Measurements from ENCODE around the gene IGSF11.
A peak's percentile ranks its signal among the peaks of the same experiment; 100 is the strongest.

The IGSF11 gene

DNA sequence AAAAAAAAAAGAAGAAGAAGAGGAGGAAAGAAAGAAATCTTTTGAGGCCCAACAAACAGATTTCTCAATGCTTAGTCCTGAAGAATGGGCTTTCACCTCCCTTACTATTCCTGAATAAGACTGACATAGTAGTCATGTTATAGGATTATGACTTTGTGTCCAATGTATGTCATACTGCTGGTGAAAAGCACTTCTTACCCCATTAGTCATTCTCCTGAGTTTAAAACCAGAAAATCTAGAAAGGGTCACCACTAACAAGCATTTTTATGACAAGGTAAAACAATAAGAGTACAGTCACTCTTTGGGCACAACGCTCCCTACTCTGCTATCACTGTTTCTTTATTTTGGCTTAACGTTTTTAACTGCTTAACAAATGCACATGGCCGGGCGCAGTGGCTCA lies 88.2 kb downstream of the IGSF11 start:
- no peak for DNase-seq

GRCh38 chr3:118945834-118946233 lies 88.8 kb downstream of the IGSF11 start:
- no peak for DNase-seq

DNA sequence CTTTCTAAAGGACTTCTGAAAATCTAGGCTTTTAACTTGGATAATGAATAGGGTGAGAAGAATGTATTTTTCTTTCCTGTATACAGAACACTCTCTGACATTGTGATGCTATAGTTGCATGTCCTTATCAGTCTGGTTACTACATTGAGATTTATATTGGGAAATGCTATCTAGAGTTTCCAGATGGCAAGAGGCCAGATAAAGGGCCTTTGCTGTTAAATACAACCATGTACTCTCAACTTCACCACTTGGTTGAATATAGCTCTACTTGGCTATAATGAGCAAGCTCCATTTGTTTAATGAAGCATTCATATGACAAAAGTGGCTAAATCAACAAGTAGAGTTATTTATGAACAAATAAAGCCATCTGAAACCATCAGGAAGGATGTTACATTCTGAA lies 91.0 kb downstream of the IGSF11 start:
- no peak for DNase-seq

DNA sequence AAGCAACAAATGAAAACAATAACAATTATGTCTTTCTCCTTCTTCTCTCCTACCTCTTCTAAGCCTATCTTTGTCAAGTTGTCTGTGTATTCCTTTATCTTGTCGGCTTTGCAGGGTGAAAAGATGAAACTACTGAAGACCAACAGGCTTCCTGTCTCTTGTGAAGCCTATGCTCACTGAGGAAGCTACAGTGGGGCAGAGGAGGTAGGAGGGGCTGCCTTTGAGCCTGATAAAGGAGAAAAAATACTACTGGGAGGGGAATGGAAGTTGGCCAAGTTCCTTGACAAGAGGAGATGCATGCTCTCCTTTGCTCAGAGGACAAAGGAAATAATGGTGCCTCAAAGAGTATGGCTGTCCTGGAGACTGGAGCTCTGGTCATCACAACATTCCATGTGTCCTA lies 92.0 kb downstream of the IGSF11 start:
- DNase-seq: no peak

GRCh38 chr3:118942195-118942594 lies 92.5 kb downstream of the IGSF11 start:
- DNase-seq: no peak

GRCh38 chr3:118941236-118941635 lies 93.4 kb downstream of the IGSF11 start:
- no peak for DNase-seq

DNA sequence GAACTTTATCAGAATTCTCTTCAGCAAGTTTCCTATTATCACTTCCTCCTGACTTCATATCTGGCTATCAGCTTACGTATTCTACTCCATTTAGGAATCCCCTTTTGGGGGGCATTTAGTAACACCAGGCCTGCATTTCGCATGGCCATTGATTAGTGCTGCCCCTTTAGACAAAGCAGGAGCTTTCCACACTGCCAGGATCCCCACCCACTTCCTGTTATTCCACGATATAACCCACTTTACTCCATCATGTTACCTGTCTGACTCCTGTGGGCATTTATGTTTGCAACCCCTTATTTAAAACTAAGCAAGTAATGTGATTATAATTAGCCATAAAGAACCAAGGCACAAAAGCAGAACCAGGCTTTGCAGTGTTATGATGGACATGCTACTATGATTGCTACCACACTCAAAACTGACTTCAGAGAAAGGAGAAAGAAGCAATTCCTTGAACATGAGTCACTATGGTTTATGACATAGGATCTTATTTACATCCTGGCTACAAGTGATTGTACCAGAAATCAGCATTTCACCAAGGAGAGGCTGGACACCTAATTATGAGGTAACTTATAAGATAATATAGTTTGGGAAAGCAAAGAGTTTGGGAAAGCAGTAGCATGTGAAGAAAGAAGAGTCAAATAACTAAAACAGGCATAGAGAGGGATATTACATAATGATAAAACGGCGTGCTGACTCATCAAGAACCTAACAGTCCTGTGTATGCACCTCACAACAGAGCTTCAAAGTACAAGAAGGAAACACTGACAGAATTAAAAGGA lies 96.3 kb downstream of the IGSF11 start:
- DNase-seq: no peak

DNA sequence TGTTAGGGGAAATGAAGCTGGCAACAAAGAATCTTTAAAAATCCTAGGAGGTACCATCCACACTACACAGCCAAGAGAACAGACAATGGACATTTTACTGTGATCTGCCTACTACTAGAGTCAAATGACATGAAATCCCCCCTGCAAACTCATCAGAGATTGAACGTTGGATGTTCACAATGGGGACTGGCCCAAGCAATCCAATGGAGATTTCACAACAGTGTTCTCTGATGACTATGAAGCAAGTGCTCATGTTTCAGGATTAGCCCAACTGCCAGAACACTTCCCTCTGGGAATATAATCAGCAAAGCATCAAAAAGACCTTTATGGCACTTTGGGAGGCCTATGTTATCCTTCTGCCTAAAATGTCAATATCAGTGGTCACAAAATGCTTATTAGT lies 97.8 kb downstream of the IGSF11 start:
- DNase-seq: no peak

DNA sequence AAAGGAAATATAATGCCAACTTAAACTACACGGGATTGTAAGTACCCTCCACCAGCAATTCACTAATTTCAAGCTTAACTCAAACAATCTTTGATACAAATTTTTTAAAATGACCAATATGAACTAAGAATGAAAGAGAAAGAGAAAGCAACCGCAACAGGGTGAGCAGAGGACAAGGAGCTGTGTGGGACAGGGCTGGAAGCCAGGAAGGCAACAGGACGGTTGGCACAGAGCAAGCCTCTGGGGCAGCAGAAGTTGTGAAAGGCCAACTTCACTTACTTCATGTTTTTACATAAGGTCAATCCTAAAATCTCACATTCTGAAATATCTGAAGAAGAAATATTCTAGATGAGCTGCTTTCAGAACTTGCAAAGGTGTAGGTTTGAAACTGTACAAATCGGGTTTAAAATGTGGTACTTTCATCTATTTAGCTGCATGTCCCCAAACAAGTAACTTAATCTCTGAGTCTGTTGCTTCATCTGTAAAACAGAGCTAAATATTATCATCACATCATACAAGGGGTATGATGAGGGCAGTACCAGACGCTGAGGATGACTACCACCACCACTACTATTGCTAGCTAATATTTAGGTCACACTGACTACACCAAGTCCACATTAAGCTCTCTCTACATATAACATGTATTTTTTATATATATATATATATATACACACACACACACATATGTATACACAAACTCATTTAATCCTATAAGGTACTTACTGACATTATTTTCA lies 101.7 kb downstream of the IGSF11 start:
- no peak for DNase-seq

- DNase-seq: no peak
These were observed 102.7 kb downstream of the IGSF11 start for GRCh38 chr3:118931996-118932395.

DNA sequence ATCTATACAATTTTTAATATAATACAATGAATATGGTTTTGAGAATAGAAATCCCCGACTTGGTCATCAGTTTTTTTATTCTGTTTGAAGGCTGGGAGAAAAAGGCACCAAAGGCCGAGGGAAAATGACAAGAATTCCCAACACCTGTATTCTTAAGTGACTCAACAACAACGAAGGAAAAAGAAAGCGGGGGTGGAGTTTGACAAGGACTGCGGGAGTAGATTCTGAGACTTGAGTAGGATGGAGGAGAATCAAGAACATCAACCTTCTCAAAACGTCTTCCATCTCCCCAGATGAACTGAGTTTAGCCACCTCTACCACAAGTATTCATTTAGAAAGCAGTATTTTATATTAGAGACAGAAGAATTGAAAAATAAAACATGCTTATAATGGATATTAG lies 107.2 kb downstream of the IGSF11 start:
- no peak for DNase-seq

GRCh38 chr3:118912188-118912587 lies 122.5 kb downstream of the IGSF11 start:
- no peak for DNase-seq

- DNase-seq: no peak
These were observed 124.3 kb downstream of the IGSF11 start for GRCh38 chr3:118910332-118910731.

GRCh38 chr3:118909763-118910162 lies 124.9 kb downstream of the IGSF11 start:
- DNase-seq: no peak

GRCh38 chr3:118907909-118908308 lies 126.7 kb downstream of the IGSF11 start:
- no peak for DNase-seq

DNA sequence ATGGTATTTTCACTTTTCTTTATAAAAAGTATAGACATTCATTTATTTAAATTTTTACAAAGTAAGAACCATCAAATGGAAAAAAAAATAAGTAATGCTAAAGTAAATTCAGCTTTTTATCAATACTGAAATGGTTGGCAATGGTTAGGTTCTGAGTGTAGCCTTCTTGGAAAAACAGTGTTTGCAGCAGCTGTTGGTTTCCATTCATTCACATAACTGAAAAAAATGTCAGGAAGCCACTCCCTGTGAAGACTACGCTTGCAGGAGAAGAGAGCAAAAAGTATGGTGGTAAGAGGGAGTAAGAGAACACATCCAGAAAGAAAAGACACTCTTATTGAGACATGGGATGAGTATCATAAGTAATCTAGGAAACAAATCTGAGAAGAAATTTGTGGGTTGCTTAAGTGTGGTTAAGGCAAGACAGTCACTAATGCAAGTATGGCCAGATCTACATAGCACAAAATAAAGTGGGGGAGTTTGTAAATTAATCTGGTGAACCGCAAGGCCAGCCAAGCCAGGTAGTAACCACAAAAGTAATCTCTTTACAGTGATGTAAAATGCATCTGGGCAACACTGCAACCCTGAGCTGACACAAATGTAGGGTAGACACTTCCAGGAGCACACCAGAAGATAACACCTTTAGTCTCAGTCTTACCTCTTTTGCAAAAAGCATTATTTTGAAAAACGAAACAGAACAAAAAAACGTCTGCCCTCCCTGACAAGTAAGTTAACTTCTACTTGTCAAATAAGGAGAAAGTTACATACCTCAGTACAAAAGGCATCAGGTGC lies 133.7 kb downstream of the IGSF11 start:
- no peak for DNase-seq

GRCh38 chr3:118890206-118890605 lies 144.4 kb downstream of the IGSF11 start:
- no peak for DNase-seq

DNA sequence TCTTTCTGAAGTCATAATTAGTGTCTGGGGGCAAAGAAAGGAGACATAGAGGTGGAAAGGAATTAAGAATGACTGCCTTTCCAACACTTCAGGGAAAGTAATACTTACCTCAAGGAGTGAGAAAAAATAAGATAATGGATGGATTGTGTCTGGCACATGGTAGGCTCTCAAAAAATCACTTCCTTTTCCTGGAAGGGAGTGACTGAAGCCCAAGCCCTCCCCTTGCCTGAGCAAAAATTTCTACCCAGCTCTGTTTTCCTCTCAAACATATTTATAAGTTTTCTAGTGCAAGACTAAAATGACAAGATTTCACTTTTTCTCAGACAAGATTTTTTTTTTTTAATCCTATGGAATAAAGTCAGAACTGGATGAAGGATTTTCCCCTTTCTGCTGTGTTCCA lies 145.0 kb downstream of the IGSF11 start:
- no peak for DNase-seq

- no peak for DNase-seq
These were observed 147.9 kb downstream of the IGSF11 start for GRCh38 chr3:118886708-118887107.

GRCh38 chr3:118884748-118885206 lies 149.9 kb downstream of the IGSF11 start:
- peak; percentile 85 for DNase-seq

DNA sequence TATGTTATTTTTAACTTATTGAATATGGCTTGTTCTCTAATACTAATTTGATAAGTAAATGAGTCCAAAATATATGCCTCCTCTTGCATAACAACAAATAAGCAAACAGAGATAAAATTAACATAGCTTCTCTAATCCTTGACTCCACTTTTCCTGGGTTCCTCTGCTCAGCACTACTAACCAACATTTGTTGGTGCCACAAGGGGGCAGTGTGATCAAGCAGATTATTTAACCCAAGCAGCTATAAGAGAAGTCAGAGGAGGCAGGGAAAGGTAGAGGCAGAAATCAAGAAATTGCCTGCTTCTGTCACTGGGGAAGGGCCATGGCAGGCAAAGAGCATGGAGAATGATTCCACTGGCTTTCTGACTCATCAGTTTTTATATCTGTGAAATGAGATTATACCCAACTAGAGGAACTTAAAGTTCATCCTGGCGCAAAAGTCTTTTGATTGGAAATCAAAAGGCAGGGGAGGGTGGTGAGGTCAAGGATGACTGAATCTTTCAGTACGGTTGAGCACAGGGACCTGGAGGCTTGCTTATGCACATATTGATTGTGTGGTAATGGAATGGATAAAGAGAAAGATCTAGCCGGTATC lies 152.2 kb downstream of the IGSF11 start:
- DNase-seq: peak; percentile 65

- DNase-seq: no peak
These were observed 166.6 kb downstream of the IGSF11 start for GRCh38 chr3:118868051-118868450.

GRCh38 chr3:118863731-118864322 lies 170.8 kb downstream of the IGSF11 start:
- DNase-seq: no peak
